A549 (cell line): Measurements from ENCODE around the gene PILRA.

Source experiments
- CBX2 ChIP-seq: fragments of 200-600 bp; sonication (generic); IDR thresholded peaks from 2 replicates; pipeline ENCODE4 v1.6.1; 2016; ENCODE audit warnings: low read depth, mild to moderate bottlenecking, borderline replicate concordance
- KDM5A ChIP-seq: fragments of 200-600 bp; sonication (generic); IDR thresholded peaks from 2 replicates; pipeline ENCODE4 v1.6.1; 2016; ENCODE audit warnings: antibody characterized with exemption, mild to moderate bottlenecking
- MAZ ChIP-seq: fragments of 150-350 bp; IDR thresholded peaks from 2 replicates; pipeline ENCODE4 v1.6.1; 2014; ENCODE audit warnings: antibody characterized with exemption, low read depth, low read length, borderline replicate concordance
- POLR2A ChIP-seq: IDR thresholded peaks from 2 replicates; pipeline ENCODE4 v1.6.1; 2012; ENCODE audit warnings: mild to moderate bottlenecking, low read length
- TF ChIP-seq, protein P1 (sequence below): fragments of >200 bp; sonication (Bioruptor Twin); formaldehyde crosslinking; IDR thresholded peaks from 3 replicates; pipeline ENCODE4 v1.5.1; 2016
- TF ChIP-seq, protein P2 (sequence below): fragments of 450-650 bp; IDR thresholded peaks from 2 replicates; pipeline ENCODE4 v1.6.1; 2014; ENCODE audit warnings: antibody characterized with exemption
- TF ChIP-seq, protein P3 (sequence below): fragments of 200-600 bp; sonication (generic); IDR thresholded peaks from 2 replicates; pipeline ENCODE4 v1.6.1; 2016; ENCODE audit warnings: antibody characterized with exemption, mild to moderate bottlenecking, moderate library complexity

DNA sequence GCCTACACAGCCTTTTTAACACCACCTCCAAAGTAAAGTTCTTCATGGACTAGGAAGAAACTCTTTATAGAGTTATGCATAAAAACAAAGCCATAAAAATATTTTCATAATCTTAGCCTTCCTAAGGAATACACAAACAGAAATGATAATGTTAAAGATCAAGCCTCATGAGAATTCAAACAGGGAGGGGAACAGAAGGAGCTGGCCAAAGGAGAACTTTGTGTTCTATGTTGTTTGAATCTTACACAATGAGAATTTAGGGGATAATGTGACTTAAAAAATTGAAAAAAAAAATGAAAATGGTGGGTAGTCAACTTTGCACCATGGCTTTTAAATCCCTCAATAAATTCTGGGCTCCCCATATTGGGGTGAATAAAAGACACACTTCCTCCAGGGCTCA is 24.5 kb upstream of the PILRA start:
- TF ChIP-seq CBX2 (no peak), POLR2A (no peak), KDM5A (no peak), MAZ (no peak)
- TF ChIP-seq, protein P1, sequence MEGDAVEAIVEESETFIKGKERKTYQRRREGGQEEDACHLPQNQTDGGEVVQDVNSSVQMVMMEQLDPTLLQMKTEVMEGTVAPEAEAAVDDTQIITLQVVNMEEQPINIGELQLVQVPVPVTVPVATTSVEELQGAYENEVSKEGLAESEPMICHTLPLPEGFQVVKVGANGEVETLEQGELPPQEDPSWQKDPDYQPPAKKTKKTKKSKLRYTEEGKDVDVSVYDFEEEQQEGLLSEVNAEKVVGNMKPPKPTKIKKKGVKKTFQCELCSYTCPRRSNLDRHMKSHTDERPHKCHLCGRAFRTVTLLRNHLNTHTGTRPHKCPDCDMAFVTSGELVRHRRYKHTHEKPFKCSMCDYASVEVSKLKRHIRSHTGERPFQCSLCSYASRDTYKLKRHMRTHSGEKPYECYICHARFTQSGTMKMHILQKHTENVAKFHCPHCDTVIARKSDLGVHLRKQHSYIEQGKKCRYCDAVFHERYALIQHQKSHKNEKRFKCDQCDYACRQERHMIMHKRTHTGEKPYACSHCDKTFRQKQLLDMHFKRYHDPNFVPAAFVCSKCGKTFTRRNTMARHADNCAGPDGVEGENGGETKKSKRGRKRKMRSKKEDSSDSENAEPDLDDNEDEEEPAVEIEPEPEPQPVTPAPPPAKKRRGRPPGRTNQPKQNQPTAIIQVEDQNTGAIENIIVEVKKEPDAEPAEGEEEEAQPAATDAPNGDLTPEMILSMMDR = no peak
- TF ChIP-seq, protein P2, sequence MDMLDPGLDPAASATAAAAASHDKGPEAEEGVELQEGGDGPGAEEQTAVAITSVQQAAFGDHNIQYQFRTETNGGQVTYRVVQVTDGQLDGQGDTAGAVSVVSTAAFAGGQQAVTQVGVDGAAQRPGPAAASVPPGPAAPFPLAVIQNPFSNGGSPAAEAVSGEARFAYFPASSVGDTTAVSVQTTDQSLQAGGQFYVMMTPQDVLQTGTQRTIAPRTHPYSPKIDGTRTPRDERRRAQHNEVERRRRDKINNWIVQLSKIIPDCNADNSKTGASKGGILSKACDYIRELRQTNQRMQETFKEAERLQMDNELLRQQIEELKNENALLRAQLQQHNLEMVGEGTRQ = no peak
- TF ChIP-seq, protein P3, sequence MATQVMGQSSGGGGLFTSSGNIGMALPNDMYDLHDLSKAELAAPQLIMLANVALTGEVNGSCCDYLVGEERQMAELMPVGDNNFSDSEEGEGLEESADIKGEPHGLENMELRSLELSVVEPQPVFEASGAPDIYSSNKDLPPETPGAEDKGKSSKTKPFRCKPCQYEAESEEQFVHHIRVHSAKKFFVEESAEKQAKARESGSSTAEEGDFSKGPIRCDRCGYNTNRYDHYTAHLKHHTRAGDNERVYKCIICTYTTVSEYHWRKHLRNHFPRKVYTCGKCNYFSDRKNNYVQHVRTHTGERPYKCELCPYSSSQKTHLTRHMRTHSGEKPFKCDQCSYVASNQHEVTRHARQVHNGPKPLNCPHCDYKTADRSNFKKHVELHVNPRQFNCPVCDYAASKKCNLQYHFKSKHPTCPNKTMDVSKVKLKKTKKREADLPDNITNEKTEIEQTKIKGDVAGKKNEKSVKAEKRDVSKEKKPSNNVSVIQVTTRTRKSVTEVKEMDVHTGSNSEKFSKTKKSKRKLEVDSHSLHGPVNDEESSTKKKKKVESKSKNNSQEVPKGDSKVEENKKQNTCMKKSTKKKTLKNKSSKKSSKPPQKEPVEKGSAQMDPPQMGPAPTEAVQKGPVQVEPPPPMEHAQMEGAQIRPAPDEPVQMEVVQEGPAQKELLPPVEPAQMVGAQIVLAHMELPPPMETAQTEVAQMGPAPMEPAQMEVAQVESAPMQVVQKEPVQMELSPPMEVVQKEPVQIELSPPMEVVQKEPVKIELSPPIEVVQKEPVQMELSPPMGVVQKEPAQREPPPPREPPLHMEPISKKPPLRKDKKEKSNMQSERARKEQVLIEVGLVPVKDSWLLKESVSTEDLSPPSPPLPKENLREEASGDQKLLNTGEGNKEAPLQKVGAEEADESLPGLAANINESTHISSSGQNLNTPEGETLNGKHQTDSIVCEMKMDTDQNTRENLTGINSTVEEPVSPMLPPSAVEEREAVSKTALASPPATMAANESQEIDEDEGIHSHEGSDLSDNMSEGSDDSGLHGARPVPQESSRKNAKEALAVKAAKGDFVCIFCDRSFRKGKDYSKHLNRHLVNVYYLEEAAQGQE = no peak
